HT-29 (cell line): ENCODE data around the gene LPCAT4. TPM values are rescaled to one million over a fixed set of nuclear protein-coding genes. Genes with fewer than 3 reads are reported as not detected.
"Not testable (repeated sequence)": the region's sequence is repeated elsewhere in the genome, so short reads cannot be mapped to it uniquely, and the experiment has no call there.

Experiments
- DNase-seq: peaks from one replicate; pipeline ENCODE4 v3.0.0-alpha.2; 2015; ENCODE audit warnings: low spot score
- total RNA-seq: library from RNA; depleted of rRNA; stranded (reverse); fragments of >200 nt; shearing (Covaris generic); gene quantifications from 2 replicates; pipeline ENCODE4 v1.2.3, GENCODE V29; 2014; rRNA removed

LPCAT4 gene, protein sequence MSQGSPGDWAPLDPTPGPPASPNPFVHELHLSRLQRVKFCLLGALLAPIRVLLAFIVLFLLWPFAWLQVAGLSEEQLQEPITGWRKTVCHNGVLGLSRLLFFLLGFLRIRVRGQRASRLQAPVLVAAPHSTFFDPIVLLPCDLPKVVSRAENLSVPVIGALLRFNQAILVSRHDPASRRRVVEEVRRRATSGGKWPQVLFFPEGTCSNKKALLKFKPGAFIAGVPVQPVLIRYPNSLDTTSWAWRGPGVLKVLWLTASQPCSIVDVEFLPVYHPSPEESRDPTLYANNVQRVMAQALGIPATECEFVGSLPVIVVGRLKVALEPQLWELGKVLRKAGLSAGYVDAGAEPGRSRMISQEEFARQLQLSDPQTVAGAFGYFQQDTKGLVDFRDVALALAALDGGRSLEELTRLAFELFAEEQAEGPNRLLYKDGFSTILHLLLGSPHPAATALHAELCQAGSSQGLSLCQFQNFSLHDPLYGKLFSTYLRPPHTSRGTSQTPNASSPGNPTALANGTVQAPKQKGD
- total RNA-seq, result 47.7 and 72.8 TPM in 2 replicates

DNA sequence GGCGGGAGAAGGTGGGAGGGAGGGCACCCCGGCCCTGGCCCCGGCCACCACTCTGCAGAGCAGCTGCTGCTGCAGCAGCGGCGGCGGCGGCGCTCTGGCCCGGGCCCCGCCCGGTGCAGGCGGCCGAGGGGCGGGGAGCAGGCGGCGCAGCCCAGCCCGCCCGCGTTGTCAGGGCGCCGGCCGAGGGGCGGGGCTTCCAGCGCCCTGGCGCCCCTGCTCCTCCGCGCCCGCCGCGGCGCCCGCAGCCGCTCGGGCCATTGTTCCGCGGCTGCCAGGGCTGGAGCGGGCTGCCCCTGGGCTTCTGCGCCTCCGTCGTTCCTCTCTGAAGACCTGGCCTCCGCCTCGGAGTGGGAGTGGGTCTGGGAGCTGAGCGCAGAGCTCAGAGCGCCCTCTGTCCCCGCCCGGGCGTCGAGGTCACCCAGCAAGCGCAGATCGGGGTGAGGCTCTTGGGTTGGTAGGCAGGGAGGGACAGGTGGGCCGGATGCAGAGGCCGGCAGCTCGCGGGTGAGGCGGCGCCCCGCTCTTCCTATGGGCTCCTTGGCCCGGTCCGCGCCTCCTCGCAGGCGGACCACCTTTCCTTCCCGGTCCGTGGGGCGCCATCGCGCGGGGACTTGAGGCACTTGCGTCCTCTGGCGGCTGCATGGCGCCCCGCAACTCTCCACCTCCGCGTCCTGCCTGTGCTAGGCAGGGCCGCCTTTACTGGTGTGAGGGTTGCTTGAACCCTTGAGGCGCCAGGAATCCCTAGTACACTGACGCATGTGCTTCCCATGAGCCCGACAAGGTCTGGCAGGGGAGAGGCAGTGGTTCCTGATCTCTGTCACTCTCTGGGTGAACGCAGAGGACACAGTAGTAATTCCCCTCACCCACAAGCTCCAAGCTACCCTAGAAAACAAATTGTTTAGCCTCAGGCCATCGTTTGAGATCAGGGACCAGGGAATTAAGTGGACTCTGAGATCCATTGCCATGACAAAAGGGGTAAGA, at the start of gene LPCAT4:
Gene LPCAT4 (minus strand): TSS at position 96 of the 981 bp plus-strand sequence. CDS start 96 bp downstream, outside the sequence.
- DNase-seq, result peak; percentile 98

DNA sequence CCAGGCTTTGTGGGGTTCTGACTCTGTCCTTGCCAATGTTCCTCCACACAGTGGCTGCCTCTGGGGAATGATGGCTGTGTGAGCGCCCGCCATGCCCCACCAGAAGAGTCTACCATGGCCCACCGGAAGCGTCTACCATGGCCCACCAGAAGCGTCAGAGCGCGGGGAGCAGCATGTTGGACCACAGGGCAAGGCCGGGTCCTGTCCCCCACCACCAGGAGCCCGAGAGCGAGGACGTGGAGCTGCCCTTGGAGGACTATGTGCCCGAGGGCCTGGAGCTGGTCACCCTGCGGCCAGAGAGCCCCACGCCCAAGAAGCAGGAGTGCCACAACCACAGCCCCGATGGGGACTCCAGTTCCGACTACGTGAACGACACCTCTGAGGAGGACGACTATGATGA, 42.5 kb upstream of the LPCAT4 start:
- DNase-seq, result not testable (repeated sequence)

DNA sequence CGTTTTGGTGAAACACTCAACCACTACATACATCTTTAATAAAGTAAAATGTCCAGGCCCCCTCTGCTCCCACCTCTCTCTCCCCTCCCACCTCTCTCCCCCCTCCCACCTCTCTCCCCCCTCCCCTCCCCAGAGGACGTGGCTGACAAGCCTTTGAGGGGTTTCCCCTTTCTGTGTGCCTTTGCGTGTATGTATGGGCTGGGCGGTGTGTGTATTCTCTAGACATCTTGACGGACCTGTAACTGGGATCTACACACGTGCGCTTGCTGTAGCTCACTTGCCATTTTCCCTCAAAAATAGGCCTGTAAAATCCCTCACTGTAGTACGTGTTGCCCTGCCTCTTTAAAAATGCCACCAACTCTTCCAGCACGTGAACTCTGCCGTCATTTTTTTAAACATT, 42.0 kb upstream of the LPCAT4 start:
- not testable (repeated sequence) for DNase-seq

DNA sequence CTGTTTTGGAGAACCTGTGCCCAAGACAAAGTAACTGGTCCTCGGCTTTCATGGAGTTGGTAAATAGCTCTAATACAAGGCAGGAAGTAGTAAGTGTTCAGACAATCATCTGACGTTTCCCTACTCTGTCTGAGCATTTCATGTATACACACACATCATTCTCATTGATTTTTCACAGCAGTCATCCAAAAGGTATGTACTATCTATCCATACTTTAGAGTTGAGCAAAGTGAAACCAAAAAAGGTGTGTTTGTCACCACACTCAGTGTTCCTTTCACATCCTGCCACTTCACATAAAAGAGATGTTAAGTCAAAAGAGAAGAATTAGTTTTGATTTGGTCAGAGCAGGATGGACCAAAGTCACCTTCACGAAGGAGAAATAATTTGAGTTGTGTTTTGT, 36.9 kb upstream of the LPCAT4 start:
- DNase-seq, result not testable (repeated sequence)

DNA sequence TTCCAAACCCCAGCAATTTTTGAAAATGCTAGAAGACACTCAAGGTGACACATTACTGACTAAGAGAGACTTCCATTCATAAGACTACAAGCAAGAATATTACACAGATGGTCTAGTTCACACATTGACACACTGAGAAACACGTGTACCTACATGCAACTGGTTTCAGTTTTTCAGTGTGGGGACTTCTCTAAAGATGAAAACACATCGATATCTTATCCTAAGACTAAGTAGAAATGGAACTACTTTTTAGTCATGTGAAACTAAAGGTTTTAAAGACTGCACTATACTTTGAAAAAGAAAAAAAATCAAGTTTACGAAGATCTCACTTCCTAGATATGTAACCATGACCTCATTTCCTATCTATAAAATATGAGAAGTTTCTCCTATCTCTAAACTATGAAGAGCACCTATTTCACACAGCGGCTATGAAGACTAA, 36.2 kb upstream of the LPCAT4 start:
- DNase-seq, result not testable (repeated sequence)

DNA sequence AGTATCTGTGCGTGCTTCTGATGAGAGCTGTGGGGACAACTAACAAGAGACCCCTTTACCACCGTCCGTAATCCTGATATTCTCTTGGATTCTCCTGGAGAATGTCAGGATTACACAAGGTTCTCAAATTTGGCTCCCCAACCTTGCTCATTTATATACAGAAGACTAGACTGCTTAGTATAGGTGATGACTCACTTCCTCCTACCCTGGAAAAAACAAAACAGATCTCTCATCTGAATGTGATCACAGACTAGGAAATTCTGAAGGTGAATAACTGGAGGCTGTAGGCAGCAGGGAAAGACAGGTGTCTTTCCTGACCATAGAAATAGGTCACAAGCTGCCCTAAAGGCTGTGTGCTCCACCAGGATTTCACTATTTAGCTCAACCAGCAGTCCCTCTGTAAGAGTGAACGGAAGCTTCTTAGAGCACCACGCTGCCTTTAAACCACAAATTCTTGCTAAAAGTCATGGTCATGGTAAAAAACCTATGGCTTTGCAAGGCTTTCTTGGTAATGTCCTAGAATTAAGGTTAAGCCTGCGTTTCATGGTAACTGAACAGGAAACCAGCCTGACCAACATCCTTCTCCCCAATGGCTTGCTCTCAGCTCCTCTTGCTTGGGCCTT, 30.8 kb upstream of the LPCAT4 start:
- DNase-seq, result not testable (repeated sequence)

DNA sequence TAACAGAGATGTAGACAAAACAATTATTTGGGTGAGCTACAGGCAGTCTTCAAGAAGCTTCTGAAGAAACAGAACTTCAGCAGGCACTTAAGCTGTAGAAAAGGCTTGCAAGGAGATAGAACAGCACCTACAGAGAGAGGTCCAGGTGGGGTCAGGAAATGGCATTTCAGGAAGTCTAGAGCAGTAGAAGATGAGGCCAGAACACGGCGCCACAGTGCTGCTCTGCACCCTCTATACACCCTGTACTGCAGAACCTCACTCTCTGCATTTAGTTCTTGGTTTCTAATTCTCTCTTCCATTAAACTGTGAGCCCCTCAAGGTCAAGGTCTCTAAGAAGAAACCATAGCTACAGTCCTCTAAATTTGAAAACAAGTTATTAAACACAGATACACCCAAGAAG, 26.0 kb upstream of the LPCAT4 start:
- not testable (repeated sequence) for DNase-seq

DNA sequence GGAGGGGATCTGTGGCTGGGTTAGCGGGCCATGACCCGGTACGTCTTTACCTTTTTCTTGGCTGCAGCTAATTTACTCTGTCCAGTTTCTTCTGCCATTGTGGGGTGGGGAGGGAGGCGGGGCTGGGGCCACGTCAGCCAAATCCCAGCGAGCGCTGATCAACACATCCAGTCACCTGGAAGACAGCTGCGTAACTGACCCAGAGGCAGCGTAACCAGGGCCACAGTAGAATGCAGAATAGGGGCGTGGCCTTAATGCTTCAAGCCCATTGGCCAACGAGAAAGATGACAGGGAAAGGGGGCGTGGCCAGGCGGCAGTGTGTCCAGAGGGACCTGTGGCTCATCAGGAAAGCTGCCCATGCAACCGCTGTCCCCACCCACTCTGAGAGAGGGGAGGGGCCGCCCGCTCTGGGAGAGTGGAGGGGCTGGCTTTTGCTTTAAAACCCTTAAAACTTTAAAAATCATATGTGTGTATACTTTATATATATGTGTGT, 22.6 kb upstream of the LPCAT4 start:
- not testable (repeated sequence) for DNase-seq

DNA sequence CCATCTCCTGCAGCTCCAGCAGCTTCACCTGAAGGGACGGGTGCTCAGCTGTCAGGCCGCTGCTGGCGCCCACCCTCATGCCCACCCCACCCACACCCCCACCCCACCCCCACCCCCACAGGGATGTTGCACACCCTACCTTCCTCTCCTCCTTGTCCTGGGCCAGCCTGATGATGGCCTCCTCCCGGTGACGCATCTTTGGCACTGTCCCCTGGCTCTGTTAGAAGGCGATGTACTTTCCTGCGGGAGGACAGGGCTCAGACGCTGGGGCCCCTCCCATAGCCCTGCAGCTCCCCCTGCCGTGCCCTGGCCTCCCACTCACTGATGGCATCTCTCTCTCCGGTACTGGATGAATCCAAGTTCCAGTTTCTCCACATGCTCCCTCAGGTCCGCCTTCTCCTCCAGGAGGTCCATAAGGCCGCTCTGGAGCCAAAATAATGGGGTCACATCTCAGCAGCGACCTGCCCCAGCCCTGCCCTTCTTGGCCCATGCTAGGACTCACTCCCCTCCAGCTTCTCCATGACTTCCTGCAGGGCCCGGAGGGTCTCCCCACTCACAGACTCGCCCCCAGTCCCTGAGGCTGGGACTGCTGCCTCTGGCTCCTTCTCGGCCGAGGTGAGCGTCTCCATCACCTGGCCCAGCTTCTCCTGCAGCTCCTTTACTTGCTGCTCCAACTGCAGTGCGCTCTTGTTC, 15.0 kb upstream of the LPCAT4 start:
- DNase-seq, result not testable (repeated sequence)

DNA sequence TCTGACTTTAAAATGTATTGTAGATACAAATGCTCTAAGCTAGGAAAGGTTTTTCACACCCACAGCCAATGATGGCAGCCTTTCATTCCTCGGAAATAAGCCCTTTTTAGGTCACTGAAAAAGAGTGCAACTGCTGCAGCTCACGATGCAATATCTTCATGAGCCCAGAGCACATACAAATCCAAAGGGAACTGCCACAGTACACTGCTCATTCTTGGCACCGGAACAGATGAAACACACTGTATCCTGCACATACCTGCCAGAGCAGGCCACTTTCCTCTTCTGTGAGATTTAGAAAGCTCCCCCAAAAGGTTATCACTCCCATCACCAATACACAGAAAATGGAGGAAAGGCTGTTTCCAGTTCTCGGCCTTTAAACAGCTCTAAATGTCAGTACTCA, 13.5 kb upstream of the LPCAT4 start:
- DNase-seq, result not testable (repeated sequence)

DNA sequence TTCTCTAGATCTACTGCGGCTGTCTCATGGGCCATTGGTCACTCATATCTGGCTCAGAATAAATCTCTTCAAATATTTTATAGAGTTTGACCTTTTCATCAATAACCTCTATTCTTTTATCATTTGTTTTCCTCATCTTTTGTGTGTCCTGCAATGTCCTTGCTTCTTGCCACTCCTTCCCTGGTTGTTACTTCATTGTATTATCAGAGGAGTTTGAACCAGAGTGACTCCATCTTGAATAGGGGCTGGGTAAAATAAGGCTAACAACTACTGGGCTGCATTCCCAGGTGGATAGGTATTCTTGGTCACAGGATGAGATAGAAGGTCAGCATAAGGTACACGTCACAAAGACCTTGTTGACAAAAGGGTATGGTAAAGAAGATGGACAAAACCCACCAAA, 9.9 kb upstream of the LPCAT4 start:
- DNase-seq, result no peak

DNA sequence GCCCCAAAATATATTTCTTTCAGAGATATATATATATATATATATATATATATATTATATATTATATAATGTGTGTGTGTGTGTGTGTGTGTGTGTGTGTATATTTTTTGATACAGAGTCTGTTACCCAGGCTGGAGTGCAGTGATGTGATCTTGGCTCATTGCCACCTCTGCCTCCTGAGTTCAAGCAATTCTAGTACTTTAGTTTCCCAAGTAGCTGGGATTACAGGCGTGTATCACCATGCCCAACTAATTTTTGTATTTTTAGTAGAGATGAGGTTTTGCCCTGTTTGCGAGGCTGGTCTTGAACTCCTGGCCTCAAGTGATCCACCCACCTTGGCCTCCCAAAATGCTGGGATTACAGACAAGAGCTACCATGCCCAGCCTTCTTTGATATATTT, 8.5 kb upstream of the LPCAT4 start:
- DNase-seq, result not testable (repeated sequence)

DNA sequence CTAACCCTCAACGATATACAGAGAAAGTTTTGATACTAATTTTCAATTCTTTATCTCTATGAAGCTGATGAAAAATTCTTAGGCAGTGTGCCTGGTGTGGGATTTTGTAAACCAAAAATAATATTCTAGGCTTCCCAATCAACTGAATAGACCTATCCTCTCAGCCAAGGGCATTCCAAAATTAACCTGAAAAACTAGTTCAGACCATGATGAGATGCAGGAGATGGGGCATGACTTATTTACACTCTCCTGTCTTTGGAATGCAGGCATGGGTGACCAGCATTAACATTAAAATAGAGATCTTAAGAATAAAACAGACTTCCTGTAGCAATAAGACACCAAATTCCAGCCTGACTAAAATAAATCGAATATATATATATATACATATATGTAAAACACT, 7.8 kb upstream of the LPCAT4 start:
- no peak for DNase-seq

DNA sequence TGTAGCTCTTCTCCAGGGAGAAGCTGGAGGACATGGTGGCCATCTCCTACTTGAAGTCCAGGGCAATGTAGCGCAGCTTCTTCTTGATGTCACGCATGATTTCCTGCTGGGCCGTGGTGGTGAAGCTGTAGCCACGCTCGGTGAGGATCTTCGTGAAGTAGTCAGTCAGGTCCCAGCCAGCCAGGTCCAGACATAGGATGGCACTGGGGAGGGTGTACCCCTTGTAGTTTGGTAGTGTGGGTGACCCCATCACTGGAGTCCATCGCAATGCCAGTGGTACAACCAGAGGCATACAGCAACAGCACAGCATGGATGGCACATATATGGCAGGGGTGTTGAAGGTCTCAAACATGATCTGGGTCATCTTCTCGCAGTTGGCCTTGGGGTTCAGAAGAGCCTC, 7.0 kb upstream of the LPCAT4 start:
- DNase-seq, result no peak

DNA sequence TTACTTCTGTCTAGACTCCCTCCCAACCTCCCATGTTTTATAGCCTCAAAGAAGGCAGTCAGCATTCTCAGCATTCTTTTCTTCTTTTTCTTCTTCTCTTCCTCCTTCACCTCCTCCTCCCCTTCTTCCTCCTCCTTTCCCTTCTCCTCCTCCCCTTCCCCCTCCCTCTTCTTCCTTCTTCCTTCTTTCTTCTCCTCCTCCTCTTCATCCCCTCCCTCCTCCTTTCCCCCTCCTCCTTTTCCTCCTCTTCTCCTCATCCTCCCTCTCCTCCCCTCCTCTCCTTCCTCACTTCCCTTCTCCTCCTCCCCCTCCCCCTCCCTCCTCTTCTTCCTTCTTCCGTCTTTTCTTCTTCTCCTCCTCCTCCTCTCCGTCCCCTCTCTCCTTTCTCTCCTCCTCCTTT, 3.6 kb upstream of the LPCAT4 start:
- DNase-seq, result no peak

DNA sequence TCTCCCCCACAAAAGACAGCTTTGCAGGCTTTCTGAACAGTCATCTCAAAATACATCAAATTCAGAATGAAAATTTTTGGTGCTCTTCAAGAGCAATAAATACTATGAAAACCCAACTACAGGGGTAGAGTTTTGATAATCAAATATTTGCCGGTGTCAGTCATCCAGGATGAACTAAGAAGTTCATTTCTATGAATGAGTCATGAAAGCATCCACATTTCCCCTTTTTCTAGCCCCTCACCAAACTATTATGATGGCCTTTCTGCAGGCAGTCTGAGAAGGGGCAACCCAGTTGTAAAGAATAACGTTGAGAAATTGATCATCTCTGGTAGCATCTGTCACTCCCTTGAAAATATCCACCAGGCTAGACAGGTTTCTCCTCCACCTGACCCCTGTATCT, 3.1 kb upstream of the LPCAT4 start:
- DNase-seq, result no peak

DNA sequence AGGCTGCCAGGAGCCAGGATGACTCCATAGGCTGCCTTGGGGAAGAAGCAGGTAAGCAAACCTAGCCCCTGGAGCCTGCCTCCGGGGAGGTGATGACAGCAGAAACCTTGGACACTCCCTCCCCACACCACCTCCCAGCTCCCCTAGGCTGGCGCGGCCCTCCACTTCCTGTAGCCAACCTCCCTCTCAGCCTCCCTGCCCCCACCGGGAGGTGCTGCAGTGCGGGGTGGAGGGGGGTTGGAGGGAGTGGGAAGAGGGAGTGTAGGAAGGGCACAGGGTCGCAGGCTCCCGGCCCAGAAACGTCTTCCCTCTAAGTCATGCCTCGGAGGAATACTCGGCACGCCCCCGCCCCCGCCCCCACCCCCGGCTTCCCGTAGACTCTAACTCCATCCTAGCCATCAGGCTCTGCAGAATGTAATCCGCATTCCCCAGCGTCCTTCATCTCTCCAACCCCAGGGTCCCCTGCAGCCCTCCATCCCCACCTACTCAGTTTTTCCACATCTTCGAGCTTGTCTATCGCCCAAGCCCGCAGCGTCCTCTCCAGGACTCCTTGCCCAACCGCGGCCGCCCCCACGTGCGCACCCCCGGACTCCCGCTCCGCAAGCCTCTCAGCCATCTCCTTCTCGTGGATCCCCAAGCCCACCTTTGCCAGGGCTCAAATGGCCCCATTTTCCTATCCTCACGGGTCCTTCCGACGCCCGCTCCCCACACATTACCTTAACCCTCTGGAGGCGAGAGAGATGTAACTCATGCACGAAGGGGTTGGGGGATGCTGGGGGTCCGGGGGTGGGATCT, 528 bp downstream of the LPCAT4 start:
- peak; percentile 74 for DNase-seq

DNA sequence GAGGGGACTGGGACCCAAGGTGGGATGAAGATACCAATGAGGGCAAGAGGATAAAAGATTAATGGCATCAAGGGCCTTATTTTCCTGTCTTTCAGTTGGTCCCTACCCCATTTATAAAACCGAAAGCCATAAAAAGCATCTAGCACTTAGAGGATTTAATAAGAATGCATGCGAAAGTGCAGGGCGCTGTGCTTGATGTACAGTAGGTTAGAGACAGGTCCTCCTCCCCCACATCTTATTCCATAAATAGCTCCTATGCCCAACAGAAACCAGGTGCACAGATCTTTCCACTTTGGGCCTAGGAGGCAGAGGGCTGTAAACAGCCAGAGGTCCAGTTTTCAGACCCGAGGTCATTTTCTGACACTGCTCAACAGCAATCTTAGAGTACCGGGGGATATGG, 1.2 kb downstream of the LPCAT4 start:
- DNase-seq, result no peak

DNA sequence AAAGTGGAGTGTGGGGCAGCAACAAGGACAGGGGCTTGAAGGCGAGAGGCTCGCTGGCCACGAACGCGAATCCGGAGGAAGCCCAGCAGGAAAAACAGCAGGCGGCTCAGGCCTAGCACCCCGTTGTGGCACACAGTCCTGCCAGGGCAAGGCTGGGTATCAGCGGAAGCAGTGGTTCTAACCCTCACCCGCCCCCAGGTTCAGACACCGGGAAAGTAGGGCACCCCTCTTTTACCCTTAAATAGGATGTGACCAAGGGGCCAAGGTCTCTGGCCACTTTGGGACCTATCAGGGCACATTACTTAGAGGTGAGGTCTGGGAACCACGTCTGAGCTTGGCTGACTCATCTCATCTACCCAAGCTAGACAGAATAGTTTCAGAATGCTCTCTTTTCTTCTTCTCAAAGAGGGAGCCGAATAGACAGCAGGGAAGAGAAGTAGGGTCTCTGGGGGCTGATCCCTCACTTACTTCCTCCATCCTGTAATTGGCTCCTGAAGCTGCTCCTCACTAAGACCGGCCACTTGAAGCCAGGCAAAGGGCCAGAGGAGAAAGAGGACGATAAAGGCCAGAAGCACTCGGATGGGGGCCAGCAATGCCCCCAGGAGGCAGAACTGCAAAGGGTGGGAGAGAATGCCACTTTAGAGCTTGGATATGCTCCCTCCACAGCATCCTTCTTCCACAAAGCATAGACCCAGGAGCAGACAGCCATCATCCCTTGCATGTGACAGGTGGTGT, 1.7 kb downstream of the LPCAT4 start:
- DNase-seq, result no peak
